Esophagus muscularis mucosa (tissue), 4 donors: ENCODE results near the gene MAL. TPM values are rescaled to one million over a fixed set of nuclear protein-coding genes. Genes with fewer than 3 reads are reported as not detected.

Source experiments
- DNase-seq: peaks from one replicate; pipeline ENCODE4 v3.0.0-alpha.2; 2017; ENCODE audit errors: extremely low spot score
- H3K27ac ChIP-seq, 4 donors: fragments of 200-600 bp; sonication (generic); replicated peaks in 1 of 4; 1 replicate in 3 of 4; 2 replicates in 1 of 4; pipeline ENCODE4 v1.5.1; 2016 to 2019; ENCODE audit warnings: mild to moderate bottlenecking in 1 of 4
- H3K27me3 ChIP-seq, 4 donors: fragments of 200-600 bp; sonication (generic); one replicate each; pipeline versions ENCODE4 v1.5.1 to v1.6.0; 2016 to 2019
- H3K36me3 ChIP-seq, 4 donors: fragments of 200-600 bp; sonication (generic); one replicate each; pipeline ENCODE4 v1.5.1; 2016 to 2019
- H3K4me1 ChIP-seq, 4 donors: fragments of 200-600 bp; sonication (generic); one replicate each; pipeline ENCODE4 v1.5.1; 2016 to 2019
- H3K4me3 ChIP-seq, 4 donors: fragments of 200-600 bp; sonication (generic); 1 replicate in 2 of 4; 2 replicates in 2 of 4; pipeline ENCODE4 v1.5.1; 2016 to 2019; ENCODE audit warnings: mild to moderate bottlenecking in 4 of 4, moderate library complexity in 1 of 4
- H3K9me3 ChIP-seq, 4 donors: fragments of 200-600 bp; sonication (generic); 1 replicate in 3 of 4; 2 replicates in 1 of 4; pipeline ENCODE4 v1.5.1; 2016 to 2019
- CTCF ChIP-seq, 3 experiments: fragments of 200-600 bp in 2 of 3; fragments of 450-650 bp in 1 of 3; sonication (generic) in 2 of 3; IDR thresholded peaks; one replicate each; pipeline ENCODE4 v1.5.1; 2017 to 2019; ENCODE audit warnings: antibody characterized with exemption in 3 of 3, mild to moderate bottlenecking in 2 of 3, moderate library complexity in 1 of 3
- EP300 ChIP-seq: sonication (generic); formaldehyde crosslinking; IDR thresholded peaks from one replicate; pipeline ENCODE4 v1.6.1; 2017; ENCODE audit warnings: antibody characterized with exemption
- POLR2A ChIP-seq: fragments of 450-650 bp; IDR thresholded peaks from one replicate; pipeline ENCODE4 v1.6.1; 2017; ENCODE audit warnings: antibody characterized with exemption, moderate library complexity, mild to moderate bottlenecking, low read depth
- POLR2AphosphoS5 ChIP-seq, 2 donors: sonication (generic); formaldehyde crosslinking; IDR thresholded peaks; one replicate each; pipeline ENCODE4 v1.6.1; 2017; ENCODE audit warnings: antibody characterized with exemption in 2 of 2
- WGBS: methylation state at CpG from one replicate; pipeline ENCODE4 v1.1.5; 2018; 5-methylcytosine and 5-hydroxymethylcytosine counted together
- intact Hi-C: fragments of 100-400 bp; cut with DNase I; formaldehyde crosslinking; loops from one replicate; pipeline ENCODE4 v1.15.1; 2023
- total RNA-seq, 4 donors: library from RNA; depleted of rRNA; stranded (reverse); fragments of >200 nt; gene quantifications; one replicate each; pipeline versions ENCODE4 v1.1.0 to v1.2.1, GENCODE V29; 2016

The MAL gene
- total RNA-seq, 4 donors from 2014 or later = 23.3 to 46.2 (median 36.6) TPM

GRCh38 chr2:95041060-95041823 lies 15.7 kb downstream of the MAL start:
- peak overlapping the region in 3 of 4 donors; percentile 47 to 78 (median 48) for H3K27ac ChIP-seq
- WGBS = 82% methylated on average over 10 of the region's 10 CpGs
- intact Hi-C loops = no loop called here
- no peaks in the 10 kb centered on the region for H3K27me3 ChIP-seq
- peaks cover 17 to 38% (median 25%) of the 10 kb centered on the region in 4 donors for H3K4me1 ChIP-seq
- no peaks in the 10 kb centered on the region for H3K9me3 ChIP-seq
- H3K4me3 ChIP-seq = no peak overlapping the region
- TF ChIP-seq CTCF (IDR thresholded peaks at IDR 0.05) (no peak), EP300 (no peak), POLR2AphosphoS5 (IDR thresholded peaks at IDR 0.05) (no peak)
- no peaks in the 10 kb centered on the region for H3K36me3 ChIP-seq
- DNase-seq = no peak

GRCh38 chr2:95041824-95042442 lies 16.4 kb downstream of the MAL start:
- no peaks in the 10 kb centered on the region for H3K9me3 ChIP-seq
- H3K4me3 ChIP-seq = no peak overlapping the region
- no peaks in the 10 kb centered on the region for H3K36me3 ChIP-seq
- WGBS = 75% methylated on average over 10 of the region's 11 CpGs
- H3K4me1 ChIP-seq = peaks cover 17 to 39% (median 25%) of the 10 kb centered on the region in 4 donors
- peak overlapping the region; percentile 48 to 78 (median 64) for H3K27ac ChIP-seq
- no peak for TF ChIP-seq CTCF (IDR thresholded peaks at IDR 0.05)
- TF ChIP-seq EP300 = no peak
- no peak for TF ChIP-seq POLR2AphosphoS5 (IDR thresholded peaks at IDR 0.05)
- TF ChIP-seq POLR2A = no peak
- no peaks in the 10 kb centered on the region for H3K27me3 ChIP-seq
- no peak for DNase-seq
- intact Hi-C loops = no loop called here

GRCh38 chr2:95042472-95043271 lies 17.2 kb downstream of the MAL start:
- H3K27ac ChIP-seq = peak overlapping the region; percentile 74 to 80 (median 79)
- no peak for DNase-seq
- peaks cover 17 to 39% (median 25%) of the 10 kb centered on the region in 4 donors for H3K4me1 ChIP-seq
- no peaks in the 10 kb centered on the region for H3K9me3 ChIP-seq
- H3K27me3 ChIP-seq = no peaks in the 10 kb centered on the region
- H3K36me3 ChIP-seq = no peaks in the 10 kb centered on the region
- intact Hi-C loops = no loop called here
- 38% methylated on average over 6 of the region's 7 CpGs for WGBS
- H3K4me3 ChIP-seq = peak overlapping the region in 1 of 4 donors; percentile 14
- TF ChIP-seq POLR2A (no peak), CTCF (IDR thresholded peaks at IDR 0.05) (no peak), POLR2AphosphoS5 (IDR thresholded peaks at IDR 0.05) (no peak), EP300 (no peak)

GRCh38 chr2:95043300-95044093 lies 18.0 kb downstream of the MAL start:
- 38% methylated on average over 12 of the region's 17 CpGs for WGBS
- H3K4me3 ChIP-seq = peak overlapping the region in 2 of 4 donors; percentile 14 to 27
- no peaks in the 10 kb centered on the region for H3K9me3 ChIP-seq
- H3K4me1 ChIP-seq = peaks cover 17 to 39% (median 25%) of the 10 kb centered on the region in 4 donors
- peak overlapping the region; percentile 74 to 80 (median 79) for H3K27ac ChIP-seq
- peak; percentile 98 for DNase-seq
- no peaks in the 10 kb centered on the region for H3K27me3 ChIP-seq
- no peaks in the 10 kb centered on the region for H3K36me3 ChIP-seq
- TF ChIP-seq EP300 (no peak), CTCF (IDR thresholded peaks at IDR 0.05) (no peak), POLR2A (no peak), POLR2AphosphoS5 (IDR thresholded peaks at IDR 0.05) (peak; percentile 87 to 90)
- intact Hi-C loops = no loop called here
